GM21717 (cell line): ENCODE measurements around the gene SYNE4.
"Not testable (repeated sequence)": the region's sequence is repeated elsewhere in the genome, so short reads cannot be mapped to it uniquely, and the experiment has no call there.

Source experiments
- ATAC-seq: cut with Tn5 transposase; IDR thresholded peaks from one replicate; pipeline ENCODE4 v1.9.1; 2021; ENCODE audit warnings: mild to moderate bottlenecking, moderate library complexity; ENCODE audit not compliant: unreplicated experiment

The SYNE4 gene

GRCh38 chr19:35957411-35957810 is 51.2 kb downstream of the SYNE4 start:
- not testable (repeated sequence) for ATAC-seq

GRCh38 chr19:35955881-35956634 is 52.6 kb downstream of the SYNE4 start:
- no peak for ATAC-seq
